BJ (cell line): ENCODE measurements around the gene ATXN1. TPM values are rescaled to one million over a fixed set of nuclear protein-coding genes. Genes with fewer than 3 reads are reported as not detected.

Experiments
- CTCF ChIA-PET: fragments of 350-600 bp; formaldehyde crosslinking; extraction: SDS; loops from one replicate; lab custom pipeline; 2021; ENCODE audit warnings: antibody characterized with exemption, inconsistent platforms; lab: Yijun Ruan, JAX
- POLR2A ChIA-PET: fragments of 300-600 bp; sonication (Branson Sonifier 250); formaldehyde crosslinking; extraction: SDS; loops from one replicate; lab custom pipeline; 2021; ENCODE audit warnings: antibody characterized with exemption; lab: Charles Lee
- DNase-seq: peaks from one replicate; pipeline ENCODE4 v3.0.0-alpha.2; 2011; ENCODE audit warnings: low read depth
- H3K27me3 ChIP-seq: 2 replicates; pipeline ENCODE4 v1.6.0; 2011; ENCODE audit warnings: low read length; ENCODE audit not compliant: control insufficient read depth, insufficient read depth
- H3K36me3 ChIP-seq: 2 replicates; pipeline ENCODE4 v1.5.1; 2011; ENCODE audit warnings: low read length; ENCODE audit not compliant: control insufficient read depth, insufficient read depth
- H3K4me3 ChIP-seq: 2 replicates; pipeline ENCODE4 v1.5.1; 2011; ENCODE audit warnings: low read depth, mild to moderate bottlenecking, control low read depth, low read length
- polyA plus RNA-seq: library from polyadenylated mRNA; depleted of rRNA; stranded (reverse); fragments of >200 nt; gene quantifications from 2 replicates; pipeline ENCODE4 v1.2.3, GENCODE V29; 2011
- TF ChIP-seq, protein P1 (sequence below): IDR thresholded peaks from 2 replicates; pipeline ENCODE4 v1.5.1; 2011; ENCODE audit warnings: low read depth, mild to moderate bottlenecking, control low read depth, inconsistent platforms, low read length, moderate library complexity; ENCODE audit not compliant: insufficient read depth

The ATXN1 gene
- polyA plus RNA-seq, 1 experiment, result 60.2 TPM

DNA sequence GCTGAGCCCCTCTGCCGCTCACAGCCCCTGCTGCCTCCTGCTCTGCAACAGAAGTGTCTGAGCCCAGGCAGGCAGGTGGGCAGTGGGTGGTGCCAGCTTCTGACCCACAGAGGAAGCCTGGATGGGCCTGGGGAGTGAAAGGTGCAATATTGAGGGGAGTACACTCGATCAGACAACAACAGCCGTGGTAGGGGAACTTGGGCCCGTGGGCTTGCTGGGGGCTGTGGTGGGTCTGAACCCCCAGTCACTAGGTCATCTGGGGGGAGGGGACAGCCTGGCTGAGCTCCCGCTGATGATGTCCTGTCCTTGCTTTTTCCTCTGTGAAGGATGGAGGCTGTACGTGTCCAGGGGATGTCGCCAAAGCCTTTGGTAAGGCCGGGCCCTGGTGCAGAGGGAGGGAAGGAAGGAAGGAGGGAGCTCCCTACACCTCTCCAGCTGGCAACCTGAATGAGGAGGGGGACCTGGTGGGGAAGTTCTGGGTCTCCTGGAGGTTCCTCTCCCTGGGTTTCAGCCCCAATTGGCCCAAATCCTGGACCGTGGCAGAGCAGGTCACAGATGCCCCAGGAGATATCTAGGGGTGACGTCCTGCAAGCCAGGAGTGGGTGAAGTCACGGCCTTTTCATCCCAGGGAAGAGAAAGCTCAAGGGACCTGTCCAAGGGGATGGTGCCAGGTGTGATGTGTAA lies 475.7 kb downstream of the ATXN1 start:
- TF ChIP-seq, protein P1, sequence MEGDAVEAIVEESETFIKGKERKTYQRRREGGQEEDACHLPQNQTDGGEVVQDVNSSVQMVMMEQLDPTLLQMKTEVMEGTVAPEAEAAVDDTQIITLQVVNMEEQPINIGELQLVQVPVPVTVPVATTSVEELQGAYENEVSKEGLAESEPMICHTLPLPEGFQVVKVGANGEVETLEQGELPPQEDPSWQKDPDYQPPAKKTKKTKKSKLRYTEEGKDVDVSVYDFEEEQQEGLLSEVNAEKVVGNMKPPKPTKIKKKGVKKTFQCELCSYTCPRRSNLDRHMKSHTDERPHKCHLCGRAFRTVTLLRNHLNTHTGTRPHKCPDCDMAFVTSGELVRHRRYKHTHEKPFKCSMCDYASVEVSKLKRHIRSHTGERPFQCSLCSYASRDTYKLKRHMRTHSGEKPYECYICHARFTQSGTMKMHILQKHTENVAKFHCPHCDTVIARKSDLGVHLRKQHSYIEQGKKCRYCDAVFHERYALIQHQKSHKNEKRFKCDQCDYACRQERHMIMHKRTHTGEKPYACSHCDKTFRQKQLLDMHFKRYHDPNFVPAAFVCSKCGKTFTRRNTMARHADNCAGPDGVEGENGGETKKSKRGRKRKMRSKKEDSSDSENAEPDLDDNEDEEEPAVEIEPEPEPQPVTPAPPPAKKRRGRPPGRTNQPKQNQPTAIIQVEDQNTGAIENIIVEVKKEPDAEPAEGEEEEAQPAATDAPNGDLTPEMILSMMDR, result no peak
- no peaks in the 10 kb centered on the region for H3K36me3 ChIP-seq
- DNase-seq, result no peak
- no peaks in the 10 kb centered on the region for H3K27me3 ChIP-seq
- POLR2A ChIA-PET, result no interaction called here
- CTCF ChIA-PET, result interaction anchor here (0.6 to 6.4 kb wide), 34 partner anchors 10 to 804 kb away, joined by 3 to 61 read pairs (median 4); no protein-coding TSS in a partner anchor
- H3K4me3 ChIP-seq, result no peak overlapping the region

DNA sequence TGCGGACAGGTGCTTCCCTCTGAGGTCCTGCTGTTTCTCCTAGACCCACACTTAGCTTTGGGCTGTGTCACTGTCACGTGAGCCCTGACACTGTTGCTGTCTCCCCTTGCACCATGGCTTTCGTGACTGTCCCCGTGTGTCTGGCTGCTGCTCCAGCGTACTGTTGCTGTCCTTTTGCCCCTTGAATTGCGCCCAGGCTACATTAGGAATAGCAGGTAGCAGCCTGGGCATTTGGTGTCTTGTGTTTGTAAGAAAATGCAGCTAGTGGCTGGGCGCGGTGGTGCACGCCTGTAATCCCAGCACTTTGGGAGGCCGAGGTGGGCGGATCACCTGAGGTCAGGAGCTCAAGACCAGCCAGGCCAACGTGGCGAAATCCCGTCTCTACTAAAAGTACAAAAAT lies 476.8 kb downstream of the ATXN1 start:
- POLR2A ChIA-PET, result no interaction called here
- H3K36me3 ChIP-seq, result no peaks in the 10 kb centered on the region
- TF ChIP-seq, protein P1, result no peak
- CTCF ChIA-PET, result interaction anchor here (1.4 to 6.4 kb wide), 4 partner anchors 9 to 49 kb away, joined by 3 to 61 read pairs (median 12); no protein-coding TSS in a partner anchor
- DNase-seq, result no peak
- H3K27me3 ChIP-seq, result no peaks in the 10 kb centered on the region
- no peak overlapping the region for H3K4me3 ChIP-seq

DNA sequence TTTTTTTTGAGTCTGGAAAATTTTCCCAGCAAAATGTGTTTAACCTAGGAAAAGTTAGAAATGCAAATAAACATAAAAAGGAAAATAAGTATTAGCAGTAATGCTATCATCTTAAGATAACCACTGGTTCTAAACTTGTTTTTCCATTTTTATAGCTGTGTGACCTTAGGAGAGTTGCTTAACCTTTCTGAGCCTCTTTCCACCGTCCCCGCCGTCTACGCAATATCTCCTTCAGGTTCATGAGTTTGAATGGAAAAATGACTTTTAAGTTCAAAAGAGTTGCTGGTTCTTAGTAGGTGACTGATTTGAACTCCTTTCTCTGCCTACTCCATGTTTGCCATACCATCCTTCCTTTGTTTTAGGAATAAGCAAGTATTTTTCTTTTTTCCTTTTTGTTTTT lies 478.9 kb downstream of the ATXN1 start:
- Histone ChIP-seq H3K27me3 (no peaks in the 10 kb centered on the region), H3K4me3 (no peak overlapping the region), H3K36me3 (no peaks in the 10 kb centered on the region)
- no peak for DNase-seq
- POLR2A ChIA-PET, result no interaction called here
- TF ChIP-seq, protein P1, result no peak
- CTCF ChIA-PET, result interaction anchor here (1.2 kb wide), 1 partner anchor 10 kb away, joined by 3 read pairs; no protein-coding TSS in a partner anchor

DNA sequence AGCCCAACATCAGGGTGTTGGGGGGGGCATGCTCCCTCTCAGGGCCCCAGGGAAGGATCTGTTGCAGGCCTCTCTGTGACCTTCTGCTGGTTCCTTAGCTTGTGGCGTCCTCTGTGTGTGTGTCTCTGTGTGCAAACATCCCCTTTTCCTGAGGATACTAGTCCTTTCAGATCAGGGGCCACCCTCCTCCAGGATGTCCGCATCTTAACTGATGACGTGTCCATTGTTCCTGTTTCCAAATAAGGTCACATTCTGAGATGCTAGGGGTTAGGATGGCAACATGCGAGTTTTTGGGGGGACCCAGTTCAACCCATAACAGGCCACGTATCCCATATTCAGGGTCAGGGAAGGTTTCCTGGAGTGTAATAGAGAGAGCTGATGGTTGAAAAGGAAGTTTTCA lies 482.0 kb downstream of the ATXN1 start:
- Histone ChIP-seq H3K36me3 (no peaks in the 10 kb centered on the region), H3K27me3 (no peaks in the 10 kb centered on the region), H3K4me3 (no peak overlapping the region)
- CTCF ChIA-PET, result interaction anchor here (0.7 to 7.2 kb wide), 3 partner anchors 8 to 74 kb away, joined by 4 to 61 read pairs (median 4); no protein-coding TSS in a partner anchor
- POLR2A ChIA-PET, result no interaction called here
- TF ChIP-seq, protein P1, result no peak
- no peak for DNase-seq

DNA sequence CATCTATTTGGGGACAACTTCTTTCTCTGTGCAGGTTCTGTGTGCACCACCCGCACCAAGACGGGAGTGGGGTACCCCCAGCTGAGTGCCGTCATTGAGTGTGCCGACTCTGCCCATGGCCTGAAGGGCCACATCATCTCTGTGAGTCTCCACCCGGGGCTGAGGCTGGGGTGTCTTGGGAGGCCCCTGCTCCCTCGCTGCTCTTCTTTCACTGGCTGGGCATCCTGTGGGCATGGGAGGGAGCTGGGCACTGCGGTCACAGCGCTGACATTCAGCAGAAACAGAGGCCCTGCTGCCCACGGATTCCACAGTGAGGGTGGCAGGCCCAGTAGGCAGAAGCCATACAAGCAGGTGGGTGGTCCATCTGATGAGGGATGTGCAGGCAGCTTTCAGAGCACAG lies 482.5 kb downstream of the ATXN1 start:
- TF ChIP-seq, protein P1, result no peak
- no peak for DNase-seq
- H3K36me3 ChIP-seq, result no peaks in the 10 kb centered on the region
- H3K27me3 ChIP-seq, result no peaks in the 10 kb centered on the region
- ChIA-PET POLR2A (no interaction called here), CTCF (interaction anchor here (0.7 to 7.2 kb wide), 5 partner anchors 8 to 74 kb away, joined by 3 to 61 read pairs (median 4); no protein-coding TSS in a partner anchor)
- H3K4me3 ChIP-seq, result no peak overlapping the region
